HG02642 (cell line): ENCODE data around the gene ALOX12B.
"Not testable (repeated sequence)": the region's sequence is repeated elsewhere in the genome, so short reads cannot be mapped to it uniquely, and the experiment has no call there.

Experiments used
- ATAC-seq: cut with Tn5 transposase; IDR thresholded peaks from one replicate; pipeline ENCODE4 v1.9.1; 2021; ENCODE audit warnings: mild to moderate bottlenecking; ENCODE audit not compliant: unreplicated experiment, poor library complexity

ALOX12B gene

GRCh38 chr17:8048236-8048635, 39.3 kb downstream of the ALOX12B start:
- no peak for ATAC-seq

GRCh38 chr17:8047769-8048110, 39.8 kb downstream of the ALOX12B start:
- no peak for ATAC-seq

GRCh38 chr17:8046929-8047768, 40.4 kb downstream of the ALOX12B start:
- ATAC-seq: no peak

GRCh38 chr17:8046306-8046928, 41.1 kb downstream of the ALOX12B start:
- ATAC-seq: no peak

- ATAC-seq: no peak
Observed at GRCh38 chr17:8044819-8045810, 42.4 kb downstream of the ALOX12B start.

- no peak for ATAC-seq
Observed at GRCh38 chr17:8041979-8042378, 45.5 kb downstream of the ALOX12B start.

- ATAC-seq: no peak
Observed at GRCh38 chr17:8041249-8041928, 46.1 kb downstream of the ALOX12B start.

GRCh38 chr17:8039611-8040168, 47.8 kb downstream of the ALOX12B start:
- ATAC-seq: no peak

- ATAC-seq: no peak
Observed at GRCh38 chr17:8038954-8039610, 48.4 kb downstream of the ALOX12B start, which contains the start of gene ALOX15B. ALOX15B (plus strand) TSS chr17:8039059; CDS start chr17:8039156, 97 bp downstream.

- ATAC-seq: no peak
Observed at GRCh38 chr17:8032442-8032841, 55.1 kb downstream of the ALOX12B start.

GRCh38 chr17:8031950-8032349, 55.6 kb downstream of the ALOX12B start:
- no peak for ATAC-seq

- ATAC-seq: no peak
Observed at GRCh38 chr17:8031261-8031661, 56.3 kb downstream of the ALOX12B start.

GRCh38 chr17:8029121-8029520, 58.4 kb downstream of the ALOX12B start:
- no peak for ATAC-seq

GRCh38 chr17:8025176-8025911, 62.2 kb downstream of the ALOX12B start:
- ATAC-seq: no peak

- not testable (repeated sequence) for ATAC-seq
Observed at GRCh38 chr17:8024161-8024560, 63.4 kb downstream of the ALOX12B start.
